ENCODE measurements around the gene MRPS27. TPM values are rescaled to one million over a fixed set of nuclear protein-coding genes. Genes with fewer than 3 reads are reported as not detected.

The MRPS27 gene
- total and polyA plus RNA-seq, 2 of the 13 experiments (the other 11 are each of a cell fraction or from before 2014, with no cell fraction given) = 71.8 to 115 TPM

- no peak for TF ChIP-seq THAP9 (CRISPR knock-in tag; IDR thresholded peaks at IDR 0.05; ENCODE audit: borderline replicate concordance)
- TF ChIP-seq ZSCAN20 (CRISPR knock-in tag; IDR thresholded peaks at IDR 0.05; ENCODE audit: borderline replicate concordance) = no peak
- no peak for TF ChIP-seq U2AF1 (optimal IDR thresholded peaks at IDR 0.05; ENCODE audit: low read depth, low read length)
- TF ChIP-seq NFIB (CRISPR knock-in tag; IDR thresholded peaks at IDR 0.05; ENCODE audit: borderline replicate concordance) = no peak
- TF ChIP-seq CEBPB (IDR thresholded peaks at IDR 0.05; ENCODE audit: borderline replicate concordance, low read depth, low read length) = no peak
- no peak for TF ChIP-seq ZNF235 (CRISPR knock-in tag; IDR thresholded peaks at IDR 0.05; ENCODE audit: borderline replicate concordance)
- no peak for TF ChIP-seq POLR2AphosphoS2 (IDR thresholded peaks at IDR 0.05; ENCODE audit: low read depth, low read length)
- ChIA-PET POLR2A (no interaction called here), CTCF (ENCODE audit: low intra/inter-chr PET ratio, low total read pairs) (no interaction called here)
- FAIRE-seq = no peak
- H4K20me1 ChIP-seq (ENCODE audit: insufficient read depth, low read length) = no peaks in the 10 kb centered on the region
- no peak for DNase-seq (ENCODE audit: low spot score)
- no peak overlapping the region for H3K4me3 ChIP-seq (replicated peaks in 1 of 3; ENCODE audit: insufficient read depth in 1 of 3, low read depth in 2 of 3, low read length in 3 of 3)
- no TSS peak for BruUV-seq (replicated peaks)
- no peak overlapping the region for H3K4me2 ChIP-seq (ENCODE audit: low read depth, low read length)
- 98% methylated on average over 4 of the region's 4 CpGs for WGBS (ENCODE audit: low lambda C conversion rate)
- no peaks in the 10 kb centered on the region for H3K9me3 ChIP-seq (ENCODE audit: low read length)
- H3K27ac ChIP-seq (ENCODE audit: extremely low read length, insufficient read depth, low read length) = no peak overlapping the region
- H2AFZ ChIP-seq (ENCODE audit: low read length) = no peak overlapping the region
- H3K27me3 ChIP-seq (ENCODE audit: control insufficient read depth in 1 of 2, insufficient read depth in 2 of 2, low read length in 2 of 2) = no peaks in the 10 kb centered on the region
- no peak for ATAC-seq
- in situ Hi-C loops (cut with HindIII; ENCODE audit: extremely low pct_ligation_motif_present, low pct_unique_long_range_greater_than_20kb) = no loop called here
- no peaks in the 10 kb centered on the region for H3K4me1 ChIP-seq (ENCODE audit: insufficient read depth, low read length)
- peaks cover 32 to 85% of the 10 kb centered on the region in 2 experiments for H3K36me3 ChIP-seq (replicated peaks in 1 of 2; ENCODE audit: control insufficient read depth in 1 of 2, insufficient read depth in 2 of 2, low read length in 2 of 2)
- no peak overlapping the region for H3K9ac ChIP-seq (ENCODE audit: insufficient read depth, low read depth, low read length)
- H3K79me2 ChIP-seq (ENCODE audit: insufficient read depth, low read length) = no peaks in the 10 kb centered on the region
- intact Hi-C loops (cut with micrococcal nuclease; ENCODE audit: unreplicated experiment) = no loop called here
These were observed 98.5 kb downstream of the MRPS27 start for GRCh38 chr5:72221541-72221940.

Data from HepG2 (cell line).